ENCODE results near the gene RNPEPL1. TPM values are rescaled to one million over a fixed set of nuclear protein-coding genes. Genes with fewer than 3 reads are reported as not detected.
"Not testable (repeated sequence)": the region's sequence is repeated elsewhere in the genome, so short reads cannot be mapped to it uniquely, and the experiment has no call there.

Gene RNPEPL1
- total RNA-seq, 1 donor from 2014 or later: 89.5 TPM

DNA sequence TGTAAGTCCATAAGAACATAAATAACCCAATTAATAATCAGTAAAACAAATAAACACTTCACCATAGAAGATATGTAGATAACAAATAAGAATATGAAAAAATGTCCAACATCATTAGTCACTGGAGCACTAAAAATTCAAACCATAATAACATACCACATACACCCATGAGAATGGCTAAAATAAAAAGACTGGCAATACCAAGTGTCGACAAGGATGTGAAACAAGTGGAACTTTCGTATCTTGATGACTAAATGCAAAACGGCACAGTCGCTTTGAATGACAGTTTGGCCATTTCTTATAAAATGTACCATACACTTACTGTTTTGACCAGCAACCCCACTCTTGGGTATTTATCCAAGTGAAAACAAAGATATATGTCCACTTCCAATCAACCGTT is 37.2 kb upstream of the RNPEPL1 start:
- intact Hi-C loops (cut with DNase I): no loop called here
- no peak for ATAC-seq (ENCODE audit: poor library complexity)
- DNase-seq: no peak

DNA sequence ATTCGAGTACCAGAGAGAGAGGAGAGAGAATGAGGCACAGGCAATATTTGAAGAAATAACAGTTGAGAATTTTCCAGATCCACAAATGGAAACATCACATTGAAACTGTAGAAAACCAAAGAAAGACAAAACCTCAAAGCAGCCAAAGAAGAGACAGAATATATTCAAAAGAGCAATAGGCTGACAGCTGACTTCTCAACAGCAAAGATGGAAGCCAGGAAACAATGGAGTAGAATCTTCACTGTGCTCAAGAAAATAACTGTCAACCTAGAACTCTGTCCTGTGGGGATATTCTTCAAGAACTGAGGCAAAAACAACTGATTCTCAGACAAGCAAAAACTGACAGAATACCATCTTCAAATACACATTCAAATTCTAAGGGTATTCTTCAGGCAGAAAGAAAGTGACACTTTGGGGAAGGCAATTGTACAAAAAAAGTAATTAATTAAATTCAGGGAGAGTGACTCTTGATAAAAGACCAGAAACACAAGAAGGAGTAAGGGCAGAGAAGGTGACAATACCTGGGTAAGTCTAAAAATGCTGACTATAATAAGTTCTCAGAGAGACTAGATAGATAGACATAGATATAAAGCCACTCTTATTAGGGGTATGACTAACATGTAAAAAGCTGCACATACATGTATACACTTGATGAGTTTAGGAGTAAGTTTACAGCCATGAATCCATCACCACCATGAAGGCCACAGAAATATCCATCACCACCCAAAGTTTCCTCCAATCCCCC is 36.1 kb upstream of the RNPEPL1 start:
- no peak for ATAC-seq (ENCODE audit: poor library complexity)
- DNase-seq: no peak
- intact Hi-C loops (cut with DNase I): no loop called here

DNA sequence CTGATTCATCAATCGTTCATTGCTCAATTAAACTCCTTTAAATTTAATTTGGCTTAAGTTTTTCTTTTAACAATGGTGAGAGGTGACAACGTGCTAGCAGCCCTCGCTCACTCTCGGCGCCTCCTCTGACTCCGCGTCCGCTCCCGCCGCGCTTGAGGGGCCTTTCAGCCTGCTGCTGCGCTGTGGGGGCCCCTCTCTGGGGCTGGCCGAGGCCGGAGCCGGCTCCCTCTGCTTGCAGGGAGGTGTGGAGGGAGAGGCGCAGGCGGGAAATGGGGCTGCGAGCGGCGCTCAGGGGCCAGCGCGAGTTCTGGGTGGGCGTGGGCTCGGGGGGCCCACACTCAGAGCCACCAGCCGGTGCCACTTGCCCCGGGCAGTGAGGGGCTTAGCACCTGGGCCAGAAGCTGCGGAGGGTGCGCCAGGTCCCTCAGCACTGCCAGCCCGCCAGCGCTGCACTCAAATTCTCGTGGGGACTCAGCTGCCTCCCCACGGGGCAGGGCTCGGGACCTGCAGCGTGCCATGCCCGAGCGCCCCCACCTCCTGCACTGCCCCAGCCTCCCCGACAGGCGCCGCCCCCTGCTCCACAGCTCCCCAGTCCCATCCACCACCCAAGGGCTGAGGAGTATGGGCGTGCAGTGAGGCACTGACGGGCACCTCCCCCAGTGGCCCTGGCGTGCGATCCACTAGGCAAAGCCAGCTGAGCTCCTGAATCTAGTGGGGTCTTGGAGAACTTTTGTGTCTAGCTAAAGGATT is 30.1 kb upstream of the RNPEPL1 start:
- intact Hi-C loops (cut with DNase I): no loop called here
- ATAC-seq (ENCODE audit: poor library complexity) (no peak), DNase-seq (no peak)

DNA sequence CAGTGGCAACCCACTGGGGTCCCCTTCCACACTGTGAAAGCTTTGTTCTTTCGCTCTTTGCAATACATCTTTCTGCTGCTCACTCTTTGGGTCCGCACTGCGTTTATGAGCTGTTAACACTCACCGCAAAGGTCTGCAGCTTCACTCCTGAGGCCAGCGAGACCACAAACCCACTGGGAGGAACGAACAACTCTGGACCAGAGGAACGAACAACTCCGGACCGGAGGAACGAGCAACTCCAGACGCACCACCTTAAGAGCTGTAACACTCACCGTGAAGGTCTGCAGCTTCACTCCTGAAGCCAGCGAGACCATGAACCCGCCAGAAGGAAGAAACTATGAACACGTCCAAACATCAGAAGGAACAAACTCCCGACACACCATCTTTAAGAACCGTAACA is 29.2 kb upstream of the RNPEPL1 start:
- ATAC-seq (ENCODE audit: poor library complexity); DNase-seq; intact Hi-C loops (cut with DNase I): not testable (repeated sequence)

DNA sequence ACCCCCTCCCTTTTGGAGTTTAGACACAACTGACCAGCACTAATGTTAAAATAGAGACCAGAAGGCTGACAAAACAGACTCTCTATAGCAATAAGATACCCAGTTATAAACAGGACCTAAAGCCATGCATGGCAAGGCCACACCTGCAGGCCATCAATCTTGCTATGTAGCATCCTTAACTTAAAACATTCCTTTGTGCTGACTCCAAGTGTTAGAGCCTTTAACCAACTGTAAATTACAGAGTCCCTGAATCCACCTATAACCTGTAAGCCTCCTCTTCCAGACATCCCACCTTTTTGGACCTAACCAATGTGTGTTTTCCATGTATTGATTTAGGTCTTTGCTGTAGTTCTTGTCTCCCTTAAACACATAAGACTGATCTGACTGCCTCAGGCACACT is 28.4 kb upstream of the RNPEPL1 start:
- intact Hi-C loops (cut with DNase I): no loop called here
- no peak for ATAC-seq (ENCODE audit: poor library complexity)

DNA sequence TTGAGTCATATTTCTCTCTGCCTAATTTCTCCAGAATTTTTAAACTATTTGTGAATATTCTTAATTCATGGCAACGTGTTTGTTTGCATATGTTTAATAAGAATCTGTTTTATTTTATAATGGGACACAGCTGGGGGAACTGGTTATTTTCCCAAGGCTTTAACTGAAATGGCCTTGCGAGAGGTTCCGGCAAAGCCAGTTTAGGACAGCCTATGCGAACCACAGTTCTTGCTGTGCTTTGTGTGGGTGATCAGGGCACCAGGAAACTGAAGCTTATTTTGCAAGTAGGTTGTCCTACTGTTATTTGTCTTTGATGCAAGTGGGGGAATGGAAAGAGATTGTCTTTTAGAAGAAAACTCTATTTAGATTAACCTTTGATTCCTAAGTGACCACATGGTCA is 17.0 kb upstream of the RNPEPL1 start:
- DNase-seq (no peak), ATAC-seq (ENCODE audit: poor library complexity) (no peak)
- intact Hi-C loops (cut with DNase I): no loop called here

More for the DNA sequence above, 28.4 kb upstream of the RNPEPL1 start:
- DNase-seq: no peak

DNA sequence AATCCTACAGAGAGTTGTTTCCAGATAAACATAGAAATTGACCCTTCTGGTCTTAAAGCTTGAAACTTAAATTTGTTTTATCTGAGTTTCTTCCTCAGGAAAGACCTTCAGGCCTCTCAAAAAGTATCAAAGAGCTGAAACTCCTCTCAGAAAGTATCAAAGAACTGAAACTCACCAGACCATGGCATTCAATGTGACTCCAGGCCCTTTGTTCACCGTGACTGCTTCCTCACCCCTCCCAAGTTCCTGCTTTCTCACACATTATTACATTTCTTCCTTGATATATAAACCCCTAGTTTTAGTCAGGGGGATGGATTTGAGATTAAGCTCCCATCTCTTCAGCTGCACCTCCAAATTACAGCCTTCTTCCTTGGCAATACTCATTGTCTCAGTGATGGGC is 16.5 kb upstream of the RNPEPL1 start:
- intact Hi-C loops (cut with DNase I): no loop called here
- ATAC-seq (ENCODE audit: poor library complexity): no peak
- DNase-seq: no peak

DNA sequence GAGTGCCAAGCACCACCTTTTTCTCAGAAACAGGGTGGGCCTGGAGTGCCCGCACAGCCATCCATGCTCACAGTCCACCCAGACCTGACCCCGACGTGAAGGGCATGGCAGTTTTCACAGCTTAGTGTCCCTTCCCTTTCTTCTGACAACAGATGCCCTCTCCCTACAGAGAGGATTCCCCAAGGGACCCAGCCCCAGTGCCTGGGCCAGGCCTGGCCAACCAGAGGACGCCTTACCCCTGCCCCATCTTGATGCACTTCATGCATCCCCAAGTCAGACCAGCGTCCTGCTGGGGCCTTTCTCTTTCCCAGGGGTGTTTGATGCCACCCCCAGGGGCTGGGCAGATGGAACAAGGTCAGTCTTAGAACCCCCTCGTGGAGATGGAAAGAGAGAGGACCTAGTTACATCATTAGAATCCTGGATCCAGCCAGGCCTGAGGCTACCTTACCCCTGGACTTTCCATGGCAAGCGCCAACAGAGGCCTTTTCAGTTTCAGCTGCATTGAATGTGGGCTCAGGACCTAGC is 14.3 kb upstream of the RNPEPL1 start:
- intact Hi-C loops (cut with DNase I): no loop called here
- ATAC-seq (ENCODE audit: poor library complexity) (no peak), DNase-seq (no peak)

DNA sequence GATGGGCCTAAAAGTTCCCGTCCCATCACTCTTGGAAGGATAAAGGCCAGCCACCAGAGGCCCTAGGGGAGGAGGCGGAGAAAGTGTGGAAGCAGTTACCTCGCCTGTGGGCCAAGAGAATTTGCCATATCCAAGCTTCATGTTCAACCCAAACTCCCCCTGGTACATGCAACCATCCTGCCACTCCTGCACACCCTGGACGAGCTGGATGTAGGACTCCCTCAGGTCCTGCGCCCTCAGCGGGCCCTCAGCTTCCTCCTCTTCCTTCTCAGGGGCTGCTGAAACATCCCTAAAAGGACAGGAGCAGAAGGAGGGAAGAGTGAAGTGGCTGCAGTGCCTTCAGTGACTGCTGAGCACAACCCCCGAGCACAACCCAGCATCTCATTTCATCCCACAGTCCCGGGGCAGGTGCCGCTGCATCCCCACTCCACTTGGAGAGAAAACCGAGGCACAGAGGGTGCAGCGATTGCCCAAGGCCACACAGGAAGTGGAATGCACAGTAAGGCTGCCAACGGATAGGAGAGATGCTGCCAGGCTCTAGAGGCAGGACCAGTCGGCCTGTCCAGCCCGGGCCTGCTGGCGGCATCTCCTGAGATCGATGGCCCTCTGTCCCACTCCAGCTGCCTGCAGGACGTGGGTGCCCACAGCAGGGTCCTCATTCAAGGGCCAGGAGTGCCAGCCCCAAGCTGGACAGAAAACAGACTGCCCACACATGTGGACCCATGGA is 13.4 kb upstream of the RNPEPL1 start:
- no peak for DNase-seq
- intact Hi-C loops (cut with DNase I): no loop called here
- ATAC-seq (ENCODE audit: poor library complexity): no peak

DNA sequence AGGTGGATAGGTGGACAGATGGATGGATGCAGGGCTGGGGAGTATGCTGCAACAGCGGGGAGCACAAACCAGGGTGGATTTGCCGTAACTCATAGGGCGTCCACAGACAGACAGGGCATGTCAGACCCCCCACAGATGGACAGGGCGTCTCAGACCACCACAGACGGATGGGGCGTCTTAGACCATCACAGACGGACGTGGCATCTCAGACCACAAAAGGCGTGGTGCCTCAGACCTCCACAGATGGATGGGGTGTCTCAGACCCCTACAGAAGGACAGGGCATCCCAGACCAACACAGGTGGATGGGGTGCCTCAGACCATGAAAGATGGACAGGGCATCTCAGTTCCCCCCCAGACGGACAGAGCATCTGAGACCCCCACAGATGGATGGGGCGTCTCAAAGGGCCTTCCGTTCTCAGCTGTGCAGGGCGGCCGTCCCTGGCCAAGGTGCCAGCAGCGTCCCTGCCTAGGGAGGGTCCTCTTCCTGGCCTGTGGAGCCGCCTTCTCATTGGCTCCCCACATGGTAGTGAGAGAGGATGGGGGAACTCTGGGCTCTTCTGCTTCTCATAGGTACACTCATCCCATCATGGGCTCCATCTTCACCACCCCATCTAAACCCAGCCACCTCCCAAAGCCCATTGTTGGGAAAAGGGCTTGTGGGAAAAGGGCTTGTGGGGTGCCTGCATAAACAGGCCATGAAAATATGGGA is 12.6 kb upstream of the RNPEPL1 start:
- intact Hi-C loops (cut with DNase I): no loop called here
- ATAC-seq (ENCODE audit: poor library complexity) (no peak), DNase-seq (no peak)

DNA sequence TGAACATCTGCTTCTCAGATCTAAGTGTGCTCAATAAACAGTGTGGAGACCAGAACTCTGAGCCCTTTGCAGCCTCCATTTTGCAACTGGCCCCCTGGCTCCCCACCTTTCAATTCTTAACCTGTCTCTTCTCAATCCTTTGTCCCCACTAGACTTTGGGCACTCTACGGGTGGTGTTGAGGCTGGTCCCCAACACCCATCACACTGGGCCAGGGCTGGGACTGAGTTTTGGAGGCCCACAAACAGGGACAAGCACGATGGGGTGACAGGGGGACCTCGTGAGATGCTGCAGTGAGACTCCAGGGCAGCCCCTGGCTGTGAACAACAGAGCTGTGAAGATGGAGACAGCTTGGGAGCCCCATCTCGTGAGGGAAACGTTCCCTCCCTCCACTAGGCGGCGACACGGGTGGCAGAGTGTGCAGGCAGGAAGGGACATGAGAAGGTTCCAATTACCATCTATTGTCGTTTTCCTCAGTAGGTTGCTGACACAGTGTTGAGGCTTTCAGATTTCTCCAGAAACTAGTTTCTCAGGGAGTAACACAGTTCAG is 11.7 kb upstream of the RNPEPL1 start:
- DNase-seq (no peak), ATAC-seq (ENCODE audit: poor library complexity) (no peak)
- intact Hi-C loops (cut with DNase I): no loop called here

DNA sequence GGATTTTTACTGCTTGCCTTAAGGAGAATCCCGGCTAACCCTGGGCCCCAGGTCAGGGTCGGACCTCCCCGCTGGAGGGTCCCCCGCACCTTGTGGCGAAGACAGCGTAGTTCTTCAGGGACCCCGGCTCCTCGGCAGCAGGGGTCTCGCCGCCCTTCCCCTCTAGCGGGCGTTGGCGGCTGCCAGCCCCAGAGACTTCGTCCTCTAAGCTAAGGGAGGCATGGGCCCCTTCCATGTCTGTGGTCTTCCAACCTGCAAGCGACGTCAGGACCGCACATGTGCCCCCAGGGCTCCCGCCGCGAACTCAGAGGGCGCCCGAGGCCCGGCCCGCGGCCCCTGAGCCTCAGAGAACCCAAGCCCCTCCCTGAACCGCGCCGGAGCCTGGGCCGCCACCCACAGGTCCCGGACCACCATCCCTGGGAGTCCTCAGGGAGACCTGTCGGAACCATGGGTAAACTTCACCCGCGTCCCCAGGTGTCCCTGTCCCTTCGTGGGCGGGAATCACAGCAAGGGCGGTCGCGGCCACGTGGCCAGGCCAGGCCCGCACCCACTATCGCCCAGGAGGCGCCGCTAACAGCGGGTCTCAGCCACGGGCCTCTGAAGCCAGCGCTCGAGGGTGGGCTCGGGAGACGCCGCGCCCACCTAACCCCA is 11.1 kb upstream of the RNPEPL1 start:
- DNase-seq: no peak
- intact Hi-C loops (cut with DNase I): no loop called here
- ATAC-seq (ENCODE audit: poor library complexity): no peak

DNA sequence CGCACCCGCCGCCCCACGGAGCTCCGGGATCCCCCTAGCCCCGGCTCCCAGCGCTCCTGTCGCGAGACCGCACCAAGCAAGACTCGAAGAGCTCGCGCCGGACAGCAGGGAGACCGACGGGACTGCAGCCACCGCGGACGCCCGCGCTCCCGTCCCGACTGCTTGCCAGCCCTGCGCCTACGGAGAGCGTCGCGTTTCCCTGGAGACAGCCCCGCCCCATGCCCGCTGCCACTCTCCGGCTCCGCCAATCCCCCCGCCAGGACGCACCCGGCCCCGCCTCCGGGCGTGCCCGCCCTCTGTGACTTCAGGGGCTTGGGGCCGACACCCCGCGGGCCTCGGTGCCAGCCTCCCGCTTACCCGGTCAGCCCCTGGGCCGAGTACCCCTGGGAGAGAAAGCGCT is 10.5 kb upstream of the RNPEPL1 start, which contains the start of gene ANKMY1:
Gene ANKMY1, minus strand, starts transcription at position 181 of the 400 bp plus-strand sequence. CDS start 653 bp downstream, outside the sequence.
- DNase-seq: peak; percentile 79
- intact Hi-C loops (cut with DNase I): no loop called here
- peak; percentile 9 for ATAC-seq (ENCODE audit: poor library complexity)

DNA sequence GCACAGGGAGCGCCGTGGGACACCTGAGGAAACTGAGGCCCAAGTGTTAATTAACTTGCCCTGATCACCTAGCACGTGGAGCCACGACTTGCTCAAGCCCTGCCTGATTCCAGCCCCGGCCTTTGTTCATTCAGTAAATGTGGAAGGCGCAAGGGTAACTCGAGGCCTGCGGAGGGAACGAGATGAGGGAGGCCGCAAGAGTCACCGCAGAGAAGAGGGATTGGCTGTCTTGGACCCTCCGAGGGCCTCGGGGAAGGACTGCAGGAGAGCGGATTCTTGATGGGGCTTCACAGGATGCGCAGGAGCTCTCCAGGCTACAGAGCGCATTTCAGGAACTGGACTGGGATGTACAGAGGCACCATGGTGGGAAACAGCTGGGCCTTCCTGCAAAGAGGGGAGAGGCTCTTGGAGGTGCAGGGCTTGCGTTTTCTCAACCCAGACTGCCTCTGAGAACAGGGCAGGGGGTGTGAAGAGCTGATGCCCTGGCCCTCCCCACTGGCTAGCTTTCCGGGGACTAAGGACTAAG is 10.0 kb upstream of the RNPEPL1 start:
- ATAC-seq (ENCODE audit: poor library complexity) (no peak), DNase-seq (no peak)
- intact Hi-C loops (cut with DNase I): no loop called here

DNA sequence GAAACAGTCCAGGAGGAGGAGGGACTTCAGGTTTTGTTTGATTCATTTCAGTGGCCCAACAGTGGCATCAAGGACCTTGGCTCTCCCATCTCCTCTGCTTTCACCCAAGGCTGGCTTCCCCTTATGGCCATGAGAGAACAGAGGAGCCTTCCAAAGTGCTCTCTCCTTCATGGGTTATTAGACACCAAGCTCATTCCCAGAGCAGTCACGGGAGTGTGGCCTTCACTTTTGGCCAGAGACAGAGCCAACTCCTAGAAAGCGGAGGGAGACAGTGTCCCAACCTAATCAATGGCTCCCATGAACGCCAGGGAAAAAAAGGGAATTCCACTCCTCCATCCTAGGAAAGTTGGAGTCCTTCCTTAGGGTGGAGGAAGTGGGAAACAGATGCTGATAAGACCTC is 9.0 kb upstream of the RNPEPL1 start:
- no peak for DNase-seq
- intact Hi-C loops (cut with DNase I): no loop called here
- no peak for ATAC-seq (ENCODE audit: poor library complexity)

DNA sequence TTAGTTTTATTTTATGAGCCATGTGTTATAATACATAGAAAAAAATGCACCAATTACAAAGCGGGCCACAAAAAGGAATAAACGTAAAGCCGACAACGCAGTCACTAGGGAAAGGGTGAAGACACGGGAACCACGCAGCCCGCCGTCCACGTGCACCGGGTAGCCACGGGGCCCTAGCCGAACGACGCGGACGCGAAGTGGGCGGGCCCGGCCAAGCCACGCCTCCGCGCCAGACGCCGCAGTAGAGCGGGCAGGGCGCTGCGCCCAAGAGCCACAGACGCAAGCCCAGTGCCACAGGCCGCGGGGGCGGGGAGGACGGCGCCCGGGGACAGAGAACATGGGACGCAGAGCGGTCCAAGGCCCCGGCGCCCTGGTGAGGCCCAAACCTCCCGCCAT is 8.2 kb upstream of the RNPEPL1 start, which contains the start of gene DUSP28:
Gene DUSP28, plus strand, starts transcription at position 274 of the 396 bp plus-strand sequence. CDS start 328 bp downstream, outside the sequence.
- DNase-seq (peak; percentile 96), ATAC-seq (ENCODE audit: poor library complexity) (peak; percentile 87)
- intact Hi-C loops (cut with DNase I): no loop called here

DNA sequence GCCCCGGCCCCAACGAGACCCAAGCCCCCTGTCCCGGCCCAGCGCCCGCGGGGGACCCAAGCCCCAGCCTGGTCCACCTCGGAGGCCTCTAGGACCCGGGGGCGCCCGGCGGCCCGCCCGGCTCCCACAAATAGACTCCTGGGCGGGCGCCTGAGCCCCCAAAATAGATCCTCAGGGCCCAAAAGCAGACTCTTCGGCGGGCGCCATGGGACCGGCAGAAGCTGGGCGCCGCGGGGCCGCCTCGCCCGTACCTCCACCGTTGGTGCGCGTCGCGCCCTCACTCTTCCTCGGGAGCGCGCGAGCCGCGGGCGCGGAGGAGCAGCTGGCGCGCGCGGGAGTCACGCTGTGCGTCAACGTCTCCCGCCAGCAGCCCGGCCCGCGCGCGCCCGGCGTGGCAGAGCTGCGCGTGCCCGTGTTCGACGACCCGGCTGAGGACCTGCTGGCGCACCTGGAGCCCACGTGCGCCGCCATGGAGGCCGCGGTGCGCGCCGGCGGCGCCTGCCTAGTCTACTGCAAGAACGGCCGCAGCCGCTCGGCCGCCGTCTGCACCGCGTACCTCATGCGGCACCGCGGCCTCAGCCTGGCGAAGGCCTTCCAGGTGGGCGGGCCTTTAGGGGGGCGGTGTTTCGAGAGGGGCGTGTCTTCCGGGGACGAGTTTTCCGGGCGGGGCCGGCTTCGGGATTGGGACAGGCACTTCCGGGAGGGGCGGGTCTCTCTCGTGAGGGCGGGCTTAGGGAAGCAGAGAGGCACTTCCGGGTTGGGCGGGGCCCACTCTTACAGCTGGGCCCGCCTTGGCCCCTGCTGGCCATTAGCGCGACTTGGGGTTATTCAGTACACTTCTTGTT is 7.6 kb upstream of the RNPEPL1 start:
- intact Hi-C loops (cut with DNase I): no loop called here
- DNase-seq: peak; percentile 100

More for the DNA sequence above, 7.6 kb upstream of the RNPEPL1 start:
- ATAC-seq (ENCODE audit: poor library complexity): peak; percentile 88
